CD4-positive, alpha-beta T cell (primary cell): Measurements from ENCODE around the gene RFPL3. TPM values are rescaled to one million over a fixed set of nuclear protein-coding genes. Genes with fewer than 3 reads are reported as not detected.

Experiments
- ATAC-seq: fragments of 200-7000 bp; cut with Tn5 transposase; one replicate; pipeline ENCODE4 v1.10.0; 2022; ENCODE audit warnings: mild to moderate bottlenecking; ENCODE audit not compliant: poor library complexity
- CTCF ChIA-PET: fragments of 350-600 bp; sonication (Branson Sonifier 250); formaldehyde crosslinking; loops from one replicate; lab custom pipeline; 2021; ENCODE audit warnings: antibody characterized with exemption, inconsistent platforms; lab: Charles Lee
- POLR2A ChIA-PET: fragments of 350-600 bp; sonication (Branson Sonifier 250); formaldehyde crosslinking; loops from one replicate; lab custom pipeline; 2021; ENCODE audit warnings: antibody characterized with exemption, inconsistent platforms; lab: Charles Lee
- DNase-seq, 14 experiments: peaks; one replicate each; pipeline ENCODE4 v3.0.0-alpha.2; 2013 to 2020; ENCODE audit warnings: mixed read lengths in 2 of 14
- H3K27ac ChIP-seq, 2 donors: one replicate each; pipeline versions ENCODE4 v1.5.1 to v1.7.0; 2013; ENCODE audit warnings: low read length in 2 of 2, low read depth in 1 of 2, mild to moderate bottlenecking in 1 of 2
- H3K27me3 ChIP-seq, 2 experiments: 1 replicate in 1 of 2; 2 replicates in 1 of 2; pipeline versions ENCODE4 v1.6.1 to v1.7.0; 2013; ENCODE audit warnings: low read length in 2 of 2, control low read depth in 1 of 2, mild to moderate bottlenecking in 1 of 2, moderate library complexity in 1 of 2; ENCODE audit not compliant: insufficient read depth in 2 of 2, control insufficient read depth in 1 of 2
- H3K36me3 ChIP-seq: one replicate; pipeline ENCODE4 v1.6.1; 2013; ENCODE audit warnings: low read length, control low read depth; ENCODE audit not compliant: insufficient read depth
- H3K4me1 ChIP-seq: one replicate; pipeline ENCODE4 v1.6.1; 2013; ENCODE audit warnings: low read length, control low read depth; ENCODE audit not compliant: insufficient read depth
- H3K4me3 ChIP-seq: one replicate; pipeline ENCODE4 v1.5.1; 2013; ENCODE audit warnings: mild to moderate bottlenecking, low read length, moderate library complexity
- H3K9me3 ChIP-seq, 2 experiments: 1 replicate in 1 of 2; 2 replicates in 1 of 2; pipeline versions ENCODE4 v1.6.1 to v1.7.0; 2013; ENCODE audit warnings: low read length in 2 of 2, mild to moderate bottlenecking in 2 of 2, control low read depth in 1 of 2, moderate library complexity in 1 of 2; ENCODE audit not compliant: control insufficient read depth in 1 of 2, insufficient read depth in 1 of 2
- H3K27ac Mint-ChIP-seq: one replicate; pipeline ENCODE4 v1.8.0; 2020; ENCODE audit warnings: mixed read lengths
- H3K27me3 Mint-ChIP-seq: one replicate; pipeline ENCODE4 v1.8.0; 2021; ENCODE audit warnings: mixed read lengths
- H3K36me3 Mint-ChIP-seq: one replicate; pipeline ENCODE4 v1.8.0; 2021; ENCODE audit warnings: low read depth, mixed read lengths
- H3K4me1 Mint-ChIP-seq: one replicate; pipeline ENCODE4 v1.8.0; 2021; ENCODE audit warnings: low read depth, mixed read lengths
- H3K4me3 Mint-ChIP-seq: one replicate; pipeline ENCODE4 v1.8.0; 2020; ENCODE audit warnings: mild to moderate bottlenecking, mixed read lengths
- H3K9me3 Mint-ChIP-seq: one replicate; pipeline ENCODE4 v1.8.0; 2020; ENCODE audit warnings: mixed read lengths
- intact Hi-C, 2 experiments: fragments of 100-400 bp; cut with DNase I in 1 of 2; cut with micrococcal nuclease in 1 of 2; formaldehyde crosslinking; loops; one replicate each; pipeline versions ENCODE4 v1.15.1 to v1.9.0; 2023 to 2025; cut with DNase I, micrococcal nuclease
- total RNA-seq, 174 experiments: library from RNA in 2 of 174; stranded (reverse) in 2 of 174; gene quantifications; one replicate each; pipeline ENCODE4 v1.2.3 and lab custom pipeline; 2021 to 2026
- TF ChIP-seq, protein P1 (sequence below): fragments of 200-600 bp; IDR thresholded peaks from one replicate; pipeline ENCODE4 v1.8.0; 2022; ENCODE audit warnings: antibody characterized with exemption, mild to moderate bottlenecking

Gene RFPL3
- total RNA-seq, 2 experiments from 2014 or later: not detected

DNA sequence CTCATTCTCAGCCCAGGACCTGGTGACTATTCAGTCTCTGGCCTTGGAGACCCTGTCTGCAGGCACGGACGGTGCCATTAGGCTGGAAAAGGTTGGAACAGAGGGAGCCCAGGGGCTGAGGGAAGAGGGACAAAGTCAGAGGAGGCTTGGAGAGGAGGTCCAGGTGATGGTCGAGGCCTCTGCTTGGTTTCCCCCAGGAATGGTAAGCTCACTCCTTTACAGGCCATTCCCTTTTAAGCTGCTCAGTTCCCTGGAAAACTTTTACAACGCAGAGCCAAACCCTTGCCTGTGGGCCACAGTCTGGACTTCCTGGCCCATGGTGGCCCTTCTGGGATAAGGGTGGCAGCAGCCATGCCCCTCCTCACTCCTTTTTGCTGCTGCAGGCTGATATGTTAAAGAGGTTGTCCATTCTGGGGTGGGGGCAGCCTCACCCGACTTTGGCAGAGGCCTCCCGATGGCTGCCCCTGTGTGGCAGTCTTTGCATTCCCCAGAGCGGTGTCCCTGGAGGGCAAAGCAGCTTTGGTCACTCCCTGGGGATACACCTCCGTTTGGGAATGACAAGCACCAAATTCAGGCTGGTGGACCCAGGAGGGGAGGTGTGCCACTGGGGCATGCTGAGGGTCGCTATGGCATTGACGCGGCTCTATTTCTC, 34.0 kb upstream of the RFPL3 start:
- ATAC-seq (no peak), DNase-seq (no peak)
- H3K9me3 Mint-ChIP-seq: no peaks in the 10 kb centered on the region
- intact Hi-C loops: no loop called here
- Histone ChIP-seq H3K27me3 (peaks cover 0 to 5% of the 10 kb centered on the region in 2 experiments), H3K4me3 (no peak overlapping the region), H3K36me3 (no peaks in the 10 kb centered on the region), H3K9me3 (peaks cover 0 to 6% of the 10 kb centered on the region in 2 experiments), H3K27ac (no peak overlapping the region), H3K4me1 (no peaks in the 10 kb centered on the region)
- no peaks in the 10 kb centered on the region for H3K4me1 Mint-ChIP-seq
- TF ChIP-seq, protein P1, sequence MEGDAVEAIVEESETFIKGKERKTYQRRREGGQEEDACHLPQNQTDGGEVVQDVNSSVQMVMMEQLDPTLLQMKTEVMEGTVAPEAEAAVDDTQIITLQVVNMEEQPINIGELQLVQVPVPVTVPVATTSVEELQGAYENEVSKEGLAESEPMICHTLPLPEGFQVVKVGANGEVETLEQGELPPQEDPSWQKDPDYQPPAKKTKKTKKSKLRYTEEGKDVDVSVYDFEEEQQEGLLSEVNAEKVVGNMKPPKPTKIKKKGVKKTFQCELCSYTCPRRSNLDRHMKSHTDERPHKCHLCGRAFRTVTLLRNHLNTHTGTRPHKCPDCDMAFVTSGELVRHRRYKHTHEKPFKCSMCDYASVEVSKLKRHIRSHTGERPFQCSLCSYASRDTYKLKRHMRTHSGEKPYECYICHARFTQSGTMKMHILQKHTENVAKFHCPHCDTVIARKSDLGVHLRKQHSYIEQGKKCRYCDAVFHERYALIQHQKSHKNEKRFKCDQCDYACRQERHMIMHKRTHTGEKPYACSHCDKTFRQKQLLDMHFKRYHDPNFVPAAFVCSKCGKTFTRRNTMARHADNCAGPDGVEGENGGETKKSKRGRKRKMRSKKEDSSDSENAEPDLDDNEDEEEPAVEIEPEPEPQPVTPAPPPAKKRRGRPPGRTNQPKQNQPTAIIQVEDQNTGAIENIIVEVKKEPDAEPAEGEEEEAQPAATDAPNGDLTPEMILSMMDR: no peak
- no peak overlapping the region for H3K4me3 Mint-ChIP-seq
- POLR2A ChIA-PET: no interaction called here
- H3K36me3 Mint-ChIP-seq: no peaks in the 10 kb centered on the region
- CTCF ChIA-PET: no interaction called here
- H3K27me3 Mint-ChIP-seq: peaks cover 11% of the 10 kb centered on the region
- H3K27ac Mint-ChIP-seq: no peak overlapping the region

DNA sequence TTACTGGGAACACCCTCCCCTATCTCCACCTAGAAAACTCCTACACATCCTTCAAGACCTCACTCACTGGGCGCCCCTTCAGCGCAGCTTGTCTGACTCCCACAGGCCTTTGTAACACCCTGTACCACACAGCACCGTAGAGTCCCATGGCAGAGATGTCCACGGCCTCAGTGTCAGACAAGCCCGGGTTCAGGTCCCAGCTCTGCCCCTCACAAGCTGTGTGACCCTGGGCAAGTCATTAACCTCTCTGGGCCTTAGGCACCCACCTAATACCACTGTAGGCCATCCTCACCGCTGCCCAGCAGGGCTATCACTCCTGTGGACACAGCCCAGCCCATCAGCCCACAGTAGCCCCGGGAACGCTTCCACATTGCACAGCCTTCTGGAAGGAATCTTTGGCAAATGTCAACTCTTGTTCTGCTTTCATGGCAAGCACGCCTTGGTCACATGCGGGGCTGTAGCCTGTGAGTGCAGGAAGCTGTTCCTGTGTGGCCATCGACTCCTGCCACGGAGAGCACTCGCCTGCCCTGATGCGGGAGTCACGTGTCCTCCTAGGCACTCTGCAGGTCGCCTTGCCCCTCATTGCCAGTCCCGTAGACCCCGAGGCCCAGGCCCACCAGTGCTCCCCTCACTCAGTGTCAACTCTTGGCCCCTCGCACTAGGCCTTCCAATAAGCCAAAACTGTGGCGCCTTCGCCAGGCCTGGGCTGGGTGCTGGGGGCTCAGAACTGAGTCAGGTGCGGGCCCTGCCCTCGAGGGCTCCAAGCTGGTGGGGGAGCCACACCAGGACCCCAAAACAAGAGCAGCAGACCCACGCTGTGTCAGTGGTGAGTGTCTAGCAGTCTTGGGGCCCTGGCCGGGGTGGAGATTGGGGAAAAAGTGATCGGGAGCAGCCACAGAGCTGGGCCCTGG, 32.9 kb upstream of the RFPL3 start:
- H3K9me3 ChIP-seq: peaks cover 0 to 9% of the 10 kb centered on the region in 2 experiments
- H3K4me3 ChIP-seq: no peak overlapping the region
- TF ChIP-seq, protein P1: no peak
- Mint-ChIP-seq H3K36me3 (no peaks in the 10 kb centered on the region), H3K9me3 (no peaks in the 10 kb centered on the region), H3K4me1 (no peaks in the 10 kb centered on the region), H3K27ac (no peak overlapping the region), H3K4me3 (no peak overlapping the region), H3K27me3 (peaks cover under 1% of the 10 kb centered on the region)
- H3K36me3 ChIP-seq: no peaks in the 10 kb centered on the region
- CTCF ChIA-PET: no interaction called here
- H3K27me3 ChIP-seq: no peaks in the 10 kb centered on the region
- no peak for ATAC-seq
- DNase-seq: no peak
- H3K27ac ChIP-seq: no peak overlapping the region
- POLR2A ChIA-PET: no interaction called here
- intact Hi-C loops: no loop called here
- no peaks in the 10 kb centered on the region for H3K4me1 ChIP-seq

DNA sequence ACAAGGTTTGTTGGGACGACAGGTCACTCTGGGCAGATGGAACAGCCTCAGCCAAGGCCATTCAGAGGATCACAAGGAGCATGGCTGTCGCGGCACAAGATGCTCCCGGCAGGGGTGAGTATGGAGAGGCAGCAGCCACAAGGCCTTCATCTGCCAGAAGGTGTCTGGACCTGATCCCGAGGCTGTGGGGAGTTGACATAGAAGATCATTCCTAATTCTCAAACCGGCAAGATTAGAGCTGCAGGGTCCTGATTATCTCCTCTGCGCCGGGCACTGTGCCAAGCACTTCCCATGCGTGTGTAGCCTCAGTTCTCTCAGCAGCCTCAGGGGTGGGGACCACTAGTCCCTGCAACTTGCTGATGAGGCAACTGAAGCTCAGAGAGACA, 32.3 kb upstream of the RFPL3 start:
- ATAC-seq (no peak), DNase-seq (no peak)
- H3K4me3 Mint-ChIP-seq: no peak overlapping the region
- H3K4me1 Mint-ChIP-seq: no peaks in the 10 kb centered on the region
- POLR2A ChIA-PET: no interaction called here
- no peaks in the 10 kb centered on the region for H3K27me3 Mint-ChIP-seq
- no peaks in the 10 kb centered on the region for H3K27me3 ChIP-seq
- CTCF ChIA-PET: no interaction called here
- no peak overlapping the region for H3K4me3 ChIP-seq
- no peaks in the 10 kb centered on the region for H3K9me3 Mint-ChIP-seq
- no peaks in the 10 kb centered on the region for H3K36me3 Mint-ChIP-seq
- H3K27ac Mint-ChIP-seq: no peak overlapping the region
- no peaks in the 10 kb centered on the region for H3K4me1 ChIP-seq
- H3K27ac ChIP-seq: no peak overlapping the region
- intact Hi-C loops: no loop called here
- TF ChIP-seq, protein P1: no peak
- H3K36me3 ChIP-seq: no peaks in the 10 kb centered on the region
- H3K9me3 ChIP-seq: peaks cover 0 to 9% of the 10 kb centered on the region in 2 experiments
